Hematopoietic multipotent progenitor cell treated with erythropoietin and hydrocortisone succinate and interleukin-3 and kit ligand, for 4 days (in vitro differentiated cells): ENCODE data around the gene HOXA11.

Experiments
- DNase-seq: peaks from one replicate; pipeline ENCODE4 v3.0.0-alpha.2; 2015

Gene HOXA11

GRCh38 chr7:27179503-27180430, 5.3 kb downstream of the HOXA11 start:
- peak; percentile 88 for DNase-seq

GRCh38 chr7:27179030-27179429, 6.0 kb downstream of the HOXA11 start:
- no peak for DNase-seq

GRCh38 chr7:27178366-27178765, 6.7 kb downstream of the HOXA11 start:
- DNase-seq, result no peak

GRCh38 chr7:27177795-27178320, 7.2 kb downstream of the HOXA11 start:
- no peak for DNase-seq

GRCh38 chr7:27176962-27177794, 7.9 kb downstream of the HOXA11 start:
- no peak for DNase-seq

GRCh38 chr7:27176524-27176845, 8.5 kb downstream of the HOXA11 start:
- DNase-seq, result no peak

- no peak for DNase-seq
These were observed 9.2 kb downstream of the HOXA11 start for GRCh38 chr7:27175626-27176523.

- DNase-seq, result no peak
These were observed 10.0 kb downstream of the HOXA11 start for GRCh38 chr7:27174874-27175625.

GRCh38 chr7:27173956-27174873, 10.8 kb downstream of the HOXA11 start, which contains the start of gene HOXA10:
Gene HOXA10, minus strand, starts transcription at chr7:27174320. Its CDS starts 14 bp downstream, at chr7:27174306.
- DNase-seq, result peak; percentile 72

- peak; percentile 80 for DNase-seq
These were observed 11.5 kb downstream of the HOXA11 start for GRCh38 chr7:27173511-27173955.

- peak; percentile 73 for DNase-seq
These were observed 12.1 kb downstream of the HOXA11 start for GRCh38 chr7:27172823-27173510.

- peak; percentile 67 for DNase-seq
These were observed 12.7 kb downstream of the HOXA11 start for GRCh38 chr7:27172315-27172774.

- DNase-seq, result peak; percentile 70
These were observed 13.3 kb downstream of the HOXA11 start for GRCh38 chr7:27171637-27172314.

- DNase-seq, result no peak
These were observed 13.8 kb downstream of the HOXA11 start for GRCh38 chr7:27171325-27171636.

- DNase-seq, result no peak
These were observed 14.4 kb downstream of the HOXA11 start for GRCh38 chr7:27170426-27171324.

GRCh38 chr7:27169658-27170425, 15.2 kb downstream of the HOXA11 start:
- DNase-seq, result peak; percentile 70

GRCh38 chr7:27168265-27168947, 16.6 kb downstream of the HOXA11 start:
- DNase-seq, result peak; percentile 96
